ENCODE measurements around the gene NOS2.

DNA sequence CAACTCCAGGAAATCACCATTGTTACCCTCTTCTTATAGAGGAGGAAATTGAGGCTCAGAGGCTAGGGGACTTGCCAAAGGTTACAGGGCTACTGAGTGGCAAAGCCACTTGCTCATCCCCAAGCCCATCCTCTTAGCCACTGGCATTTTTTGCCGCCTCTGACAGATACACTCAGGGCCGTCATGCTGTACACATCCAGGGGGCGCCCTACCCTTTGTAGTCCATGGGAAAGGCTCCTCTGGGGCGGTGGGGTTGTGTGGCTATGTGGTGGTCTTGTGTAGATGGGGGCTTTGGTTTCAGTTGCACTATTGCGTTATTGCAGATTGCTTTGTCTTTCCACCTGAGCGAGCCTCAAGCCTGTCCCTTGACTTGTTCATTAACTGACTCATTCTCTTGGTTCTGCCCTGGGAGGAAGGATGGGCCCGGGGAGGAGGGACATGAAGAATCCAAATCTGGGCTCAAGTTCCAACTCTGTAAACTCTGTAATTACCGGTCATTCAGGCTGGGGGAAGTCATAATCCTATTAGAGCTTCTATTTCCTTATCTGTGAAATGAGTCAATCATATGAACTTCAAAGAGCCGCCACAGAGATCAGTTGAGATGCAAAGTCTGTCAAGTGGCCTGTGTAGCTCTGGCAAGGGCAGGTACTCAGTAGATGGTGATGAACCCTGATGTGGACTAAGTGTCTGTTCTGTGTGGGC lies 2.8 kb downstream of the NOS2 start:
- TF ChIP-seq, protein P1, sequence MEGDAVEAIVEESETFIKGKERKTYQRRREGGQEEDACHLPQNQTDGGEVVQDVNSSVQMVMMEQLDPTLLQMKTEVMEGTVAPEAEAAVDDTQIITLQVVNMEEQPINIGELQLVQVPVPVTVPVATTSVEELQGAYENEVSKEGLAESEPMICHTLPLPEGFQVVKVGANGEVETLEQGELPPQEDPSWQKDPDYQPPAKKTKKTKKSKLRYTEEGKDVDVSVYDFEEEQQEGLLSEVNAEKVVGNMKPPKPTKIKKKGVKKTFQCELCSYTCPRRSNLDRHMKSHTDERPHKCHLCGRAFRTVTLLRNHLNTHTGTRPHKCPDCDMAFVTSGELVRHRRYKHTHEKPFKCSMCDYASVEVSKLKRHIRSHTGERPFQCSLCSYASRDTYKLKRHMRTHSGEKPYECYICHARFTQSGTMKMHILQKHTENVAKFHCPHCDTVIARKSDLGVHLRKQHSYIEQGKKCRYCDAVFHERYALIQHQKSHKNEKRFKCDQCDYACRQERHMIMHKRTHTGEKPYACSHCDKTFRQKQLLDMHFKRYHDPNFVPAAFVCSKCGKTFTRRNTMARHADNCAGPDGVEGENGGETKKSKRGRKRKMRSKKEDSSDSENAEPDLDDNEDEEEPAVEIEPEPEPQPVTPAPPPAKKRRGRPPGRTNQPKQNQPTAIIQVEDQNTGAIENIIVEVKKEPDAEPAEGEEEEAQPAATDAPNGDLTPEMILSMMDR (IDR thresholded peaks at IDR 0.05) = no peak
- TF ChIP-seq POLR2A (IDR thresholded peaks at IDR 0.05) = no peak
- no peak for TF ChIP-seq POLR2AphosphoS5 (IDR thresholded peaks at IDR 0.05)
